ENCODE data around the gene FCHSD2. TPM values are rescaled to one million over a fixed set of nuclear protein-coding genes. Genes with fewer than 3 reads are reported as not detected.
"Not testable (repeated sequence)": the region's sequence is repeated elsewhere in the genome, so short reads cannot be mapped to it uniquely, and the experiment has no call there.

FCHSD2 gene
- total RNA-seq, 2 donors from 2014 or later, result 41.1 to 45.0 TPM

- peak overlapping the region; percentile 47 for H3K27ac Mint-ChIP-seq
- H3K36me3 Mint-ChIP-seq (ENCODE audit: low read depth), result peaks cover 13% of the 10 kb centered on the region
- DNase-seq, result no peak
- H3K27me3 Mint-ChIP-seq, result no peaks in the 10 kb centered on the region
- H3K4me3 Mint-ChIP-seq, result peak overlapping the region; percentile 65
- H3K4me1 Mint-ChIP-seq, result peaks cover 24% of the 10 kb centered on the region
- H3K9me3 ChIP-seq (ENCODE audit: control insufficient read depth, low read length, poor library complexity, severe bottlenecking), result no peaks in the 10 kb centered on the region
- no peak for ATAC-seq
Measured at GRCh38 chr11:72821221-72821919, 320.7 kb downstream of the FCHSD2 start.

- peak overlapping the region; percentile 47 for H3K27ac Mint-ChIP-seq
- no peaks in the 10 kb centered on the region for H3K27me3 Mint-ChIP-seq
- H3K36me3 Mint-ChIP-seq (ENCODE audit: low read depth), result peaks cover 13% of the 10 kb centered on the region
- no peak for ATAC-seq
- no peaks in the 10 kb centered on the region for H3K9me3 ChIP-seq (ENCODE audit: control insufficient read depth, low read length, poor library complexity, severe bottlenecking)
- DNase-seq, result no peak
- H3K4me3 Mint-ChIP-seq, result peak overlapping the region; percentile 65
- peaks cover 25% of the 10 kb centered on the region for H3K4me1 Mint-ChIP-seq
Measured at GRCh38 chr11:72820439-72821139, 321.5 kb downstream of the FCHSD2 start.

GRCh38 chr11:72818971-72819370 lies 323.1 kb downstream of the FCHSD2 start:
- peaks cover 13% of the 10 kb centered on the region for H3K36me3 Mint-ChIP-seq (ENCODE audit: low read depth)
- peak overlapping the region; percentile 81 for H3K27ac Mint-ChIP-seq
- H3K4me1 Mint-ChIP-seq, result peaks cover 22% of the 10 kb centered on the region
- no peak for ATAC-seq
- no peak for DNase-seq
- H3K4me3 Mint-ChIP-seq, result no peak overlapping the region
- H3K27me3 Mint-ChIP-seq, result no peaks in the 10 kb centered on the region
- no peaks in the 10 kb centered on the region for H3K9me3 ChIP-seq (ENCODE audit: control insufficient read depth, low read length, poor library complexity, severe bottlenecking)

- H3K36me3 Mint-ChIP-seq (ENCODE audit: low read depth), result peaks cover 13% of the 10 kb centered on the region
- peak overlapping the region; percentile 99 for H3K27ac Mint-ChIP-seq
Measured at GRCh38 chr11:72817966-72818365, 324.2 kb downstream of the FCHSD2 start.

GRCh38 chr11:72816404-72816990 lies 325.6 kb downstream of the FCHSD2 start:
- ATAC-seq (no peak), DNase-seq (no peak)
- Mint-ChIP-seq H3K36me3 (ENCODE audit: low read depth) (peaks cover 13% of the 10 kb centered on the region), H3K27ac (peak overlapping the region; percentile 99), H3K27me3 (no peaks in the 10 kb centered on the region), H3K4me3 (peak overlapping the region; percentile 99), H3K4me1 (peaks cover 35% of the 10 kb centered on the region)
- no peaks in the 10 kb centered on the region for H3K9me3 ChIP-seq (ENCODE audit: control insufficient read depth, low read length, poor library complexity, severe bottlenecking)

More at GRCh38 chr11:72817966-72818365, 324.2 kb downstream of the FCHSD2 start:
- Mint-ChIP-seq H3K4me1 (peaks cover 27% of the 10 kb centered on the region), H3K27me3 (no peaks in the 10 kb centered on the region), H3K4me3 (peak overlapping the region; percentile 31)
- no peak for ATAC-seq
- no peaks in the 10 kb centered on the region for H3K9me3 ChIP-seq (ENCODE audit: control insufficient read depth, low read length, poor library complexity, severe bottlenecking)
- no peak for DNase-seq

- no peaks in the 10 kb centered on the region for H3K9me3 ChIP-seq (ENCODE audit: control insufficient read depth, low read length, poor library complexity, severe bottlenecking)
- no peak for ATAC-seq
- Mint-ChIP-seq H3K4me3 (peak overlapping the region; percentile 99), H3K27me3 (no peaks in the 10 kb centered on the region), H3K36me3 (ENCODE audit: low read depth) (peaks cover 14% of the 10 kb centered on the region), H3K4me1 (peaks cover 39% of the 10 kb centered on the region), H3K27ac (peak overlapping the region; percentile 99)
- DNase-seq, result no peak
Measured at GRCh38 chr11:72815110-72815618, 327.0 kb downstream of the FCHSD2 start.

- Mint-ChIP-seq H3K36me3 (ENCODE audit: low read depth) (peaks cover 12% of the 10 kb centered on the region), H3K27me3 (no peaks in the 10 kb centered on the region), H3K4me1 (peaks cover 38% of the 10 kb centered on the region), H3K27ac (peak within 1 kb of the TSS; percentile 99), H3K4me3 (peak within 1 kb of the TSS; percentile 99)
- H3K9me3 ChIP-seq (ENCODE audit: control insufficient read depth, low read length, poor library complexity, severe bottlenecking), result no peaks in the 10 kb centered on the region
- peak; percentile 84 to 91 (median 91) for DNase-seq
- peak; percentile 85 for ATAC-seq
Measured at GRCh38 chr11:72814286-72815109, 327.6 kb downstream of the FCHSD2 start, which contains the start of gene ATG16L2. TSS of gene ATG16L2 (plus strand) at chr11:72814411. CDS start at chr11:72814446, 35 bp downstream.

- ATAC-seq (peak; percentile 75), DNase-seq (peak in 1 of 3 donors; percentile 76)
- H3K9me3 ChIP-seq (ENCODE audit: control insufficient read depth, low read length, poor library complexity, severe bottlenecking), result no peaks in the 10 kb centered on the region
- Mint-ChIP-seq H3K27me3 (no peaks in the 10 kb centered on the region), H3K36me3 (ENCODE audit: low read depth) (peaks cover 10% of the 10 kb centered on the region), H3K27ac (peak overlapping the region; percentile 99), H3K4me1 (peaks cover 36% of the 10 kb centered on the region), H3K4me3 (peak overlapping the region; percentile 99)
Measured at GRCh38 chr11:72813740-72814285, 328.3 kb downstream of the FCHSD2 start.

- peaks cover 7% of the 10 kb centered on the region for H3K36me3 Mint-ChIP-seq (ENCODE audit: low read depth)
- peaks cover 34% of the 10 kb centered on the region for H3K4me1 Mint-ChIP-seq
Measured at GRCh38 chr11:72812967-72813739, 329.0 kb downstream of the FCHSD2 start.

GRCh38 chr11:72812604-72812966 lies 329.5 kb downstream of the FCHSD2 start:
- Mint-ChIP-seq H3K4me3 (peak overlapping the region; percentile 99), H3K4me1 (peaks cover 30% of the 10 kb centered on the region), H3K27me3 (no peaks in the 10 kb centered on the region), H3K27ac (peak overlapping the region; percentile 99), H3K36me3 (ENCODE audit: low read depth) (peaks cover 4% of the 10 kb centered on the region)
- DNase-seq (no peak), ATAC-seq (no peak)
- H3K9me3 ChIP-seq (ENCODE audit: control insufficient read depth, low read length, poor library complexity, severe bottlenecking), result no peaks in the 10 kb centered on the region

More at GRCh38 chr11:72812967-72813739, 329.0 kb downstream of the FCHSD2 start:
- DNase-seq, result peak; percentile 37 to 53 (median 49)
- no peaks in the 10 kb centered on the region for H3K27me3 Mint-ChIP-seq
- H3K9me3 ChIP-seq (ENCODE audit: control insufficient read depth, low read length, poor library complexity, severe bottlenecking), result no peaks in the 10 kb centered on the region
- peak overlapping the region; percentile 99 for H3K27ac Mint-ChIP-seq
- ATAC-seq, result peak; percentile 26
- H3K4me3 Mint-ChIP-seq, result peak overlapping the region; percentile 99

GRCh38 chr11:72811686-72812085 lies 330.4 kb downstream of the FCHSD2 start:
- H3K27me3 Mint-ChIP-seq; H3K9me3 ChIP-seq (ENCODE audit: control insufficient read depth, low read length, poor library complexity, severe bottlenecking); DNase-seq; H3K36me3 Mint-ChIP-seq (ENCODE audit: low read depth); ATAC-seq: not testable (repeated sequence)
- peak overlapping the region; percentile 47 for H3K4me3 Mint-ChIP-seq
- peak overlapping the region; percentile 99 for H3K27ac Mint-ChIP-seq
- peaks cover 26% of the 10 kb centered on the region for H3K4me1 Mint-ChIP-seq
